BE2C (cell line): Measurements from ENCODE around the gene MED15.

ENCODE experiments used
- DNase-seq: peaks from one replicate; pipeline ENCODE4 v3.0.0-alpha.2; 2020
- H3K27me3 ChIP-seq: fragments of 250-450 bp; sonication (Bioruptor Pico); 2 replicates; pipeline ENCODE4 v1.5.1; 2020; ENCODE audit warnings: mild to moderate bottlenecking
- H3K36me3 ChIP-seq: fragments of 250-450 bp; sonication (Bioruptor Pico); 2 replicates; pipeline ENCODE4 v1.5.1; 2020; ENCODE audit warnings: mild to moderate bottlenecking
- H3K4me1 ChIP-seq: fragments of 250-450 bp; sonication (Bioruptor Pico); 2 replicates; pipeline ENCODE4 v1.5.1; 2020
- H3K4me3 ChIP-seq: 2 replicates; pipeline ENCODE4 v1.5.1; 2011; ENCODE audit warnings: low read depth, low read length
- H3K9me3 ChIP-seq: fragments of 250-450 bp; sonication (Bioruptor Pico); 2 replicates; pipeline ENCODE4 v1.5.1; 2020
- CTCF ChIP-seq: IDR thresholded peaks from 2 replicates; pipeline ENCODE4 v1.5.1; 2012; ENCODE audit warnings: mild to moderate bottlenecking, low read depth, low read length

Gene MED15

GRCh38 chr22:20565079-20565734 lies 57.8 kb downstream of the MED15 start:
- TF ChIP-seq CTCF: no peak
- no peaks in the 10 kb centered on the region for H3K27me3 ChIP-seq
- no peaks in the 10 kb centered on the region; the same call in 1 of the 2 replicates for H3K4me1 ChIP-seq
- H3K36me3 ChIP-seq: peaks cover 72% of the 10 kb centered on the region
- no peaks in the 10 kb centered on the region for H3K9me3 ChIP-seq
- no peak overlapping the region for H3K4me3 ChIP-seq
- DNase-seq: no peak

- DNase-seq: no peak
- Histone ChIP-seq H3K9me3 (no peaks in the 10 kb centered on the region), H3K27me3 (no peaks in the 10 kb centered on the region), H3K36me3 (peaks cover 72% of the 10 kb centered on the region), H3K4me3 (no peak overlapping the region), H3K4me1 (no peaks in the 10 kb centered on the region; the same call in 1 of the 2 replicates)
- no peak for TF ChIP-seq CTCF
Measured at GRCh38 chr22:20565761-20566160, 58.4 kb downstream of the MED15 start.

- Histone ChIP-seq H3K36me3 (peaks cover 74% of the 10 kb centered on the region), H3K4me3 (no peak overlapping the region), H3K9me3 (no peaks in the 10 kb centered on the region), H3K4me1 (no peaks in the 10 kb centered on the region; the same call in 1 of the 2 replicates), H3K27me3 (no peaks in the 10 kb centered on the region)
- DNase-seq: no peak
- no peak for TF ChIP-seq CTCF
Measured at GRCh38 chr22:20566420-20567260, 59.2 kb downstream of the MED15 start.

GRCh38 chr22:20567371-20567847 lies 60.0 kb downstream of the MED15 start:
- no peak overlapping the region for H3K4me3 ChIP-seq
- DNase-seq: no peak
- no peaks in the 10 kb centered on the region; the same call in 1 of the 2 replicates for H3K4me1 ChIP-seq
- no peak for TF ChIP-seq CTCF
- H3K9me3 ChIP-seq: no peaks in the 10 kb centered on the region
- H3K36me3 ChIP-seq: peaks cover 74% of the 10 kb centered on the region
- no peaks in the 10 kb centered on the region for H3K27me3 ChIP-seq

- peak; percentile 39 for TF ChIP-seq CTCF
- Histone ChIP-seq H3K36me3 (peaks cover 77% of the 10 kb centered on the region), H3K27me3 (no peaks in the 10 kb centered on the region), H3K9me3 (no peaks in the 10 kb centered on the region), H3K4me3 (no peak overlapping the region), H3K4me1 (no peaks in the 10 kb centered on the region; the same call in 1 of the 2 replicates)
- no peak for DNase-seq
Measured at GRCh38 chr22:20567993-20568417, 60.6 kb downstream of the MED15 start.

- Histone ChIP-seq H3K27me3 (no peaks in the 10 kb centered on the region), H3K36me3 (peaks cover 80% of the 10 kb centered on the region), H3K4me1 (no peaks in the 10 kb centered on the region; the same call in 1 of the 2 replicates), H3K4me3 (no peak overlapping the region), H3K9me3 (no peaks in the 10 kb centered on the region)
- no peak for DNase-seq
- TF ChIP-seq CTCF: no peak
Measured at GRCh38 chr22:20568502-20569058, 61.2 kb downstream of the MED15 start.
